GM19395 (cell line): ENCODE data around the gene XCL1.

Experiments
- ATAC-seq: cut with Tn5 transposase; IDR thresholded peaks from one replicate; pipeline ENCODE4 v1.9.1; 2021; ENCODE audit warnings: mild to moderate bottlenecking, moderate library complexity; ENCODE audit not compliant: unreplicated experiment

Gene XCL1

GRCh38 chr1:168603501-168604110 lies 27.2 kb downstream of the XCL1 start:
- ATAC-seq = peak; percentile 77

GRCh38 chr1:168605443-168605842 lies 29.0 kb downstream of the XCL1 start:
- ATAC-seq = no peak

GRCh38 chr1:168606096-168606495 lies 29.7 kb downstream of the XCL1 start:
- ATAC-seq = no peak

- no peak for ATAC-seq
Measured at GRCh38 chr1:168607872-168608428, 31.5 kb downstream of the XCL1 start.

- no peak for ATAC-seq
Measured at GRCh38 chr1:168608796-168609715, 32.7 kb downstream of the XCL1 start.

GRCh38 chr1:168609741-168610510 lies 33.5 kb downstream of the XCL1 start:
- ATAC-seq = no peak

- ATAC-seq = no peak
Measured at GRCh38 chr1:168613038-168613451, 36.6 kb downstream of the XCL1 start.

GRCh38 chr1:168613691-168614231 lies 37.4 kb downstream of the XCL1 start:
- ATAC-seq = no peak

GRCh38 chr1:168614235-168614634 lies 37.8 kb downstream of the XCL1 start:
- no peak for ATAC-seq

- ATAC-seq = no peak
Measured at GRCh38 chr1:168615965-168616364, 39.6 kb downstream of the XCL1 start.

- ATAC-seq = no peak
Measured at GRCh38 chr1:168617974-168618750, 41.8 kb downstream of the XCL1 start.

GRCh38 chr1:168618886-168619285 lies 42.5 kb downstream of the XCL1 start:
- no peak for ATAC-seq

- ATAC-seq = no peak
Measured at GRCh38 chr1:168621356-168621755, 45.0 kb downstream of the XCL1 start.

GRCh38 chr1:168623003-168623828 lies 46.8 kb downstream of the XCL1 start:
- ATAC-seq = no peak

- no peak for ATAC-seq
Measured at GRCh38 chr1:168623831-168624230, 47.4 kb downstream of the XCL1 start.

- no peak for ATAC-seq
Measured at GRCh38 chr1:168626326-168626725, 49.9 kb downstream of the XCL1 start.

GRCh38 chr1:168627370-168627769 lies 51.0 kb downstream of the XCL1 start:
- ATAC-seq = no peak

- no peak for ATAC-seq
Measured at GRCh38 chr1:168628807-168629206, 52.4 kb downstream of the XCL1 start.

GRCh38 chr1:168629466-168629865 lies 53.1 kb downstream of the XCL1 start:
- ATAC-seq = no peak
